ENCODE results near the gene CHAT. TPM values are rescaled to one million over a fixed set of nuclear protein-coding genes. Genes with fewer than 3 reads are reported as not detected.
"Not testable (repeated sequence)": the region's sequence is repeated elsewhere in the genome, so short reads cannot be mapped to it uniquely, and the experiment has no call there.

The CHAT gene
- total RNA-seq, 3 donors from 2014 or later = not detected

- Histone ChIP-seq H3K27me3 (peaks cover 0 to 4% of the 10 kb centered on the region in 2 donors), H3K4me1 (no peaks in the 10 kb centered on the region), H3K9me3 (peaks cover 0 to 14% of the 10 kb centered on the region in 2 donors), H3K36me3 (no peaks in the 10 kb centered on the region), H3K27ac (no peak overlapping the region), H3K4me3 (no peak overlapping the region)
- TF ChIP-seq POLR2AphosphoS5 (IDR thresholded peaks at IDR 0.05) = no peak
- TF ChIP-seq CTCF (IDR thresholded peaks at IDR 0.05) = no peak
- no peak for TF ChIP-seq POLR2A (IDR thresholded peaks at IDR 0.05)
- no peak for DNase-seq (ENCODE audit: low spot score in 2 of 2)
- intact Hi-C loops (cut with DNase I; ENCODE audit: low total_unique reads) = no loop called here
These were observed 54.8 kb downstream of the CHAT start for GRCh38 chr10:49668684-49669083.

GRCh38 chr10:49678827-49679479, 65.1 kb downstream of the CHAT start:
- DNase-seq (ENCODE audit: low spot score in 2 of 2) = no peak

GRCh38 chr10:49679480-49679893, 65.7 kb downstream of the CHAT start, which contains the start of gene C10orf53:
C10orf53 (plus strand) TSS chr10:49679651; CDS start chr10:49679698, 47 bp downstream.
- no peaks in the 10 kb centered on the region for H3K4me1 ChIP-seq
- peaks cover 0 to 21% of the 10 kb centered on the region in 2 donors for H3K27me3 ChIP-seq
- intact Hi-C loops (cut with DNase I; ENCODE audit: low total_unique reads) = no loop called here
- no peaks in the 10 kb centered on the region for H3K36me3 ChIP-seq
- H3K4me3 ChIP-seq = no peak within 1 kb of the TSS
- peaks cover 4 to 32% of the 10 kb centered on the region in 2 donors for H3K9me3 ChIP-seq
- H3K27ac ChIP-seq = no peak within 1 kb of the TSS
- TF ChIP-seq POLR2AphosphoS5 (IDR thresholded peaks at IDR 0.05) = no peak
- no peak for TF ChIP-seq POLR2A (IDR thresholded peaks at IDR 0.05)
- TF ChIP-seq CTCF (IDR thresholded peaks at IDR 0.05) = no peak
- no peak for DNase-seq (ENCODE audit: low spot score in 2 of 2)

More at GRCh38 chr10:49678827-49679479, 65.1 kb downstream of the CHAT start:
- no peaks in the 10 kb centered on the region for H3K4me1 ChIP-seq
- H3K27ac ChIP-seq = no peak overlapping the region
- intact Hi-C loops (cut with DNase I; ENCODE audit: low total_unique reads) = no loop called here
- H3K4me3 ChIP-seq = no peak overlapping the region
- no peak for TF ChIP-seq CTCF (IDR thresholded peaks at IDR 0.05)
- H3K27me3 ChIP-seq = peaks cover 0 to 21% of the 10 kb centered on the region in 2 donors
- no peaks in the 10 kb centered on the region for H3K36me3 ChIP-seq
- H3K9me3 ChIP-seq = peaks cover 4 to 32% of the 10 kb centered on the region in 2 donors

- H3K4me3 ChIP-seq; H3K4me1 ChIP-seq; intact Hi-C loops (cut with DNase I; ENCODE audit: low total_unique reads); H3K36me3 ChIP-seq; H3K27ac ChIP-seq; DNase-seq (ENCODE audit: low spot score in 2 of 2): not testable (repeated sequence)
- H3K27me3 ChIP-seq = peaks cover 0 to 22% of the 10 kb centered on the region in 2 donors
- peaks cover 4 to 42% of the 10 kb centered on the region in 2 donors for H3K9me3 ChIP-seq
These were observed 68.6 kb downstream of the CHAT start for GRCh38 chr10:49682449-49682848.

GRCh38 chr10:49682879-49683278, 69.0 kb downstream of the CHAT start:
- Histone ChIP-seq H3K4me3 (no peak overlapping the region), H3K27me3 (peaks cover 0 to 26% of the 10 kb centered on the region in 2 donors), H3K4me1 (no peaks in the 10 kb centered on the region), H3K9me3 (peaks cover 4 to 42% of the 10 kb centered on the region in 2 donors), H3K36me3 (no peaks in the 10 kb centered on the region), H3K27ac (no peak overlapping the region)
- no peak for DNase-seq (ENCODE audit: low spot score in 2 of 2)
- intact Hi-C loops (cut with DNase I; ENCODE audit: low total_unique reads) = no loop called here
- TF ChIP-seq POLR2A (IDR thresholded peaks at IDR 0.05) = no peak
- TF ChIP-seq CTCF (IDR thresholded peaks at IDR 0.05) = no peak
- no peak for TF ChIP-seq POLR2AphosphoS5 (IDR thresholded peaks at IDR 0.05)
